ENCODE data around the gene CADM1. TPM values are rescaled to one million over a fixed set of nuclear protein-coding genes. Genes with fewer than 3 reads are reported as not detected.

The CADM1 gene
- total RNA-seq, 2 donors from 2014 or later: 1.4 to 6.1 TPM

GRCh38 chr11:115524572-115524971, 20.4 kb upstream of the CADM1 start:
- H3K4me1 ChIP-seq (ENCODE audit: control insufficient read depth in 1 of 2, low read depth in 2 of 2): no peaks in the 10 kb centered on the region
- H3K27ac ChIP-seq: no peak overlapping the region
- H3K27me3 ChIP-seq (replicated peaks; ENCODE audit: insufficient read depth): no peaks in the 10 kb centered on the region
- TF ChIP-seq CTCF (IDR thresholded peaks at IDR 0.05): no peak
- DNase-seq (ENCODE audit: low spot score): no peak
- H3K4me3 ChIP-seq: no peak overlapping the region
- H3K9me3 ChIP-seq: no peaks in the 10 kb centered on the region
- H3K36me3 ChIP-seq: no peaks in the 10 kb centered on the region
- ATAC-seq (ENCODE audit: insufficient number of reproducible peaks, low FRiP score, low read depth): no peak

DNA sequence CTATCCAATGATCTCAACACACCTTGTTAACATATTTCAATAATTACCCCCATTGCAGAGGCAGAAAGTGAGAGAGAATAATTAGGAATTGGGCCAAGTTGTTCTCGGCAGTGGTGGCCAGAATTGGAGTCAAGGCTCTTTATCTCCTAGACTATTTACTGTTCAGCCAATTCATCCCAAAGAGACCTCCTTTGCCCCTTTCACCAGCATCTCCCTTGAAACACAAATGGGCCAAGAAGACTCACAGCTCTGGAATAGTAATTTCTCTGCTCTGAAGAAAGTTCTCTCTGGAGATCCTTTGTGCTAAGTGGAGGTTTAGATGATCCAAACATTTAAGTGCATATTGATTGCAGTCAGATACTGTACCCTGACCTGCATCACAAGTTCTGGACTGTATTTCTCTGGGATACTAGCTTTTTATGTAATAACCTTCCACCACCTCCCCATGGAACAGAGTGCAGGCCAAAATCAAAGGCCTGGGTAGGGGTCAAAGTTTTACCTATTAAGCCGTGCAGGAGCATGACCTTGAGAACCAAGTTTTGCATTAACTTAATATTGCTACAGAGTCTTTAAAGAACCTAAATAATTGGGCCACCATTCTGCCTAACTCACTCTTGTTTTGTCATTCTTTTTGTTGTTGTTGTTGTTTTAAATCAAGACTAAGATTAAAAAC, 19.6 kb upstream of the CADM1 start:
- Histone ChIP-seq H3K9me3 (no peaks in the 10 kb centered on the region), H3K27ac (no peak overlapping the region), H3K36me3 (no peaks in the 10 kb centered on the region), H3K27me3 (replicated peaks; ENCODE audit: insufficient read depth) (no peaks in the 10 kb centered on the region), H3K4me1 (ENCODE audit: control insufficient read depth in 1 of 2, low read depth in 2 of 2) (no peaks in the 10 kb centered on the region), H3K4me3 (no peak overlapping the region)
- ATAC-seq (ENCODE audit: insufficient number of reproducible peaks, low FRiP score, low read depth): no peak
- no peak for DNase-seq (ENCODE audit: low spot score)
- no peak for TF ChIP-seq CTCF (IDR thresholded peaks at IDR 0.05)

DNA sequence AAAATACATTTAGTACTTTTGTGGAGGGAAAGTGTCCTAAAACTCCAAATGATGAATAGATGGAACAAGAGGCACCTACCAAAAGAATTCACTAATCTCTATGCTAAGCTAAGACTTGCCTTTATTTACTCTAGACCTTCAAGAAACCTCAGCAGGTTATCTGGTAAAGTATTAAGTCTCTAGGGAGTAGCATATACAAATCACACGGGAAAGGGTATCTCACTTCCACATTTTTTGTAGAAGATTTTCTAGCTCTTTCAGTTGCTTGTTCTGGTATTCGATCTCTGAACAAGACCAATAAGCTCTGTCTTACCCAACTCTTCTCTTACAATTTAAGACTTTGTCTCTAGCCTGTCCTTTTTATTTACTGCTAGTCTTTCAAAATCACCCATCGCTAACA, 18.1 kb upstream of the CADM1 start:
- H3K27me3 ChIP-seq (replicated peaks; ENCODE audit: insufficient read depth): no peaks in the 10 kb centered on the region
- DNase-seq (ENCODE audit: low spot score) (no peak), ATAC-seq (ENCODE audit: insufficient number of reproducible peaks, low FRiP score, low read depth) (no peak)
- H3K27ac ChIP-seq: no peak overlapping the region
- H3K36me3 ChIP-seq: no peaks in the 10 kb centered on the region
- no peak overlapping the region for H3K4me3 ChIP-seq
- H3K4me1 ChIP-seq (ENCODE audit: control insufficient read depth in 1 of 2, low read depth in 2 of 2): no peaks in the 10 kb centered on the region
- no peaks in the 10 kb centered on the region for H3K9me3 ChIP-seq
- TF ChIP-seq CTCF (IDR thresholded peaks at IDR 0.05): no peak

DNA sequence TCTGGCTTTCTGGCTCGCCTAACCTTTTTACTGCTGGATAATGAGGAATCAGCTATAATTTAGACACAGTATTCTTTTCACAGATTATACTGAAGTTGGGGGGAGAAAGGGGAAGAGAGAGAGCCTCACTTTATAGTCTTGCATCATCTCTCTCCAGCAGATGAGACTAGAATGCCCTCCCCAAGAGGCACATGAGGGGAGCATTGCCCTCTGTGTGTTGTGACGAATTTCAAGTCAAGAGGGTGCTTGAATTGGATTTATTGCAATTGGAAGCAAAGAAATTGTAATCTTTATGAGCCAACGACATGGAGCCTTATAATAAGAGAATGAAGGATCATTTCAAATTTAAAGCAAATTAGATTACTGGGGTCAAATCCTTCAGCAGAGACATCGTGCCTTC, 17.6 kb upstream of the CADM1 start:
- Histone ChIP-seq H3K27ac (no peak overlapping the region), H3K4me3 (no peak overlapping the region), H3K9me3 (no peaks in the 10 kb centered on the region), H3K27me3 (replicated peaks; ENCODE audit: insufficient read depth) (no peaks in the 10 kb centered on the region), H3K4me1 (ENCODE audit: control insufficient read depth in 1 of 2, low read depth in 2 of 2) (no peaks in the 10 kb centered on the region), H3K36me3 (no peaks in the 10 kb centered on the region)
- no peak for DNase-seq (ENCODE audit: low spot score)
- no peak for ATAC-seq (ENCODE audit: insufficient number of reproducible peaks, low FRiP score, low read depth)
- no peak for TF ChIP-seq CTCF (IDR thresholded peaks at IDR 0.05)

DNA sequence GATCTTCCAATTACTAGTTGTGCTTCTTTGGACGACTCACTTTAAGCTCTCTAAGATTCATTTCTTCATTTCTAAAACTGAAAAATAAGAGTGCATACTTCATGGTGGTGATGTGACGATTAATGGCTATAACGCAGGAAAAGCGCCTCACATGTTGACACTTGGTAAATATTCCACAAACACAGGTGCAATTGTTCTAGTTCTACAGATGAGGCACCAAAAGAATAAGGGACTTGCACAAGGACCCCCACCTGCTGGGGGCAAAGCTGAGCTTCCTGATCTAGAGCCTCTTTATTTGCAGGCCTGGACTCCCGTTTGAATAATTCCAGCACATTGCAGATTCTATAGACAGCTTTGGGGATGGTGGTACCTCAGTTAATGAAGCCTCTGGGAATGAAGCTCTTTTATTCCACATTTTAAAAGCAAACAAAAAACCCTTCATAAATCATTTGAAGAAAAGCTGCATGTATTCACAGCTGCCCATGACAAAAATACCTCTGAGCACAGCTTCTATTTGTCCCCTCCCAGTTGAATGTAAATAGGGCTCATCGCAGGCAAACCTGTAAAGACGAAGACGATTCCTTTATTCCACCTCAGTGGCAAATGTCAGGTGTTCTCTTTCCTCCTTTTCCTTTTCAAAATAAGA, 14.9 kb upstream of the CADM1 start:
- H3K4me1 ChIP-seq (ENCODE audit: control insufficient read depth in 1 of 2, low read depth in 2 of 2): no peaks in the 10 kb centered on the region
- no peaks in the 10 kb centered on the region for H3K36me3 ChIP-seq
- H3K4me3 ChIP-seq: no peak overlapping the region
- H3K27me3 ChIP-seq (replicated peaks; ENCODE audit: insufficient read depth): no peaks in the 10 kb centered on the region
- no peak for TF ChIP-seq CTCF (IDR thresholded peaks at IDR 0.05)
- DNase-seq (ENCODE audit: low spot score) (no peak), ATAC-seq (ENCODE audit: insufficient number of reproducible peaks, low FRiP score, low read depth) (no peak)
- no peaks in the 10 kb centered on the region for H3K9me3 ChIP-seq
- H3K27ac ChIP-seq: no peak overlapping the region
